NCI-H345 (cell line): ENCODE results near the gene NPTX1.

ENCODE experiments used
- DNase-seq: peaks from one replicate; lab custom pipeline; 2025; lab: John Stamatoyannopoulos, UW

The NPTX1 gene

GRCh38 chr17:80459234-80459633 lies 17.2 kb downstream of the NPTX1 start:
- no peak for DNase-seq

GRCh38 chr17:80458016-80458415 lies 18.4 kb downstream of the NPTX1 start:
- no peak for DNase-seq

- DNase-seq: no peak
Observed at GRCh38 chr17:80457236-80457856, 19.1 kb downstream of the NPTX1 start.

GRCh38 chr17:80456465-80457235 lies 19.8 kb downstream of the NPTX1 start:
- no peak for DNase-seq

- no peak for DNase-seq
Observed at GRCh38 chr17:80455784-80456183, 20.6 kb downstream of the NPTX1 start.

- DNase-seq: peak; percentile 49
Observed at GRCh38 chr17:80455336-80455710, 21.1 kb downstream of the NPTX1 start.

- peak; percentile 99 for DNase-seq
Observed at GRCh38 chr17:80454557-80455335, 21.7 kb downstream of the NPTX1 start.

- DNase-seq: no peak
Observed at GRCh38 chr17:80453998-80454556, 22.3 kb downstream of the NPTX1 start.

GRCh38 chr17:80453126-80453997 lies 23.0 kb downstream of the NPTX1 start:
- DNase-seq: no peak

GRCh38 chr17:80452173-80452915 lies 24.1 kb downstream of the NPTX1 start:
- DNase-seq: no peak

GRCh38 chr17:80451104-80451775 lies 25.2 kb downstream of the NPTX1 start:
- no peak for DNase-seq

GRCh38 chr17:80449930-80450576 lies 26.4 kb downstream of the NPTX1 start:
- DNase-seq: no peak

- no peak for DNase-seq
Observed at GRCh38 chr17:80449194-80449929, 27.0 kb downstream of the NPTX1 start.

GRCh38 chr17:80447790-80448189 lies 28.6 kb downstream of the NPTX1 start:
- DNase-seq: no peak

GRCh38 chr17:80446645-80447405 lies 29.6 kb downstream of the NPTX1 start:
- no peak for DNase-seq

GRCh38 chr17:80445726-80446110 lies 30.7 kb downstream of the NPTX1 start:
- no peak for DNase-seq

GRCh38 chr17:80445007-80445725 lies 31.2 kb downstream of the NPTX1 start:
- no peak for DNase-seq

GRCh38 chr17:80444644-80444979 lies 31.8 kb downstream of the NPTX1 start:
- no peak for DNase-seq
